Prostate gland (tissue), 2 donors: Measurements from ENCODE around the gene ABCA1.

Source experiments
- CTCF ChIP-seq, 4 experiments: fragments of 200-600 bp in 2 of 4; fragments of 450-650 bp in 2 of 4; sonication (generic) in 2 of 4; IDR thresholded peaks; 1 replicate in 3 of 4; 2 replicates in 1 of 4; pipeline ENCODE4 v1.5.1; 2016 to 2019; ENCODE audit warnings: antibody characterized with exemption in 4 of 4, mild to moderate bottlenecking in 2 of 4, moderate library complexity in 2 of 4
- POLR2A ChIP-seq: fragments of 450-650 bp; IDR thresholded peaks from one replicate; pipeline ENCODE4 v1.6.1; 2016; ENCODE audit warnings: antibody characterized with exemption, mild to moderate bottlenecking
- POLR2AphosphoS5 ChIP-seq: sonication (generic); formaldehyde crosslinking; IDR thresholded peaks from one replicate; pipeline ENCODE4 v1.6.1; 2017; ENCODE audit warnings: antibody characterized with exemption

- TF ChIP-seq CTCF (IDR thresholded peaks at IDR 0.05) (no peak), POLR2A (no peak), POLR2AphosphoS5 (peak; percentile 18)
These were observed 73.3 kb downstream of the ABCA1 start for GRCh38 chr9:104854613-104855012.
